Cardiac muscle cell (in vitro differentiated cells and primary cell): ENCODE measurements around the gene FBXL17. TPM values are rescaled to one million over a fixed set of nuclear protein-coding genes. Genes with fewer than 3 reads are reported as not detected.
A peak's percentile ranks its signal among the peaks of the same experiment; 100 is the strongest.

ENCODE experiments used
- DNase-seq, 2 donors: peaks; one replicate each; pipeline versions ENCODE4 v3.0.0 to v3.0.0-alpha.2; 2010 to 2017; ENCODE audit warnings: low read depth in 1 of 2, low spot score in 1 of 2
- H3K27ac ChIP-seq: fragments of 200-600 bp; sonication (generic); 2 replicates; pipeline ENCODE4 v1.5.1; 2016
- H3K27me3 ChIP-seq: fragments of 200-600 bp; sonication (generic); 2 replicates; pipeline ENCODE4 v1.6.0; 2016; ENCODE audit warnings: control low read depth
- H3K36me3 ChIP-seq: fragments of 200-600 bp; sonication (generic); 2 replicates; pipeline ENCODE4 v1.5.1; 2016; ENCODE audit warnings: control low read depth
- H3K4me1 ChIP-seq: fragments of 200-600 bp; sonication (generic); 2 replicates; pipeline ENCODE4 v1.8.1; 2017; ENCODE audit warnings: low read depth, mild to moderate bottlenecking, mixed run types
- H3K4me3 ChIP-seq: fragments of 200-600 bp; sonication (generic); 2 replicates; pipeline ENCODE4 v1.5.1; 2016; ENCODE audit warnings: mild to moderate bottlenecking
- H3K9me3 ChIP-seq: fragments of 200-600 bp; sonication (generic); 2 replicates; pipeline ENCODE4 v1.5.1; 2017; ENCODE audit warnings: low read depth, mild to moderate bottlenecking, control low read depth
- polyA plus RNA-seq: library from polyadenylated mRNA; unstranded; fragments of >200 nt; fragmentation: Nextera tagmentation; extraction: Ambion mirVana; gene quantifications from 2 replicates; pipeline ENCODE4 v1.2.1, GENCODE V29; 2016
- total RNA-seq: library from RNA; depleted of rRNA; stranded (reverse); fragments of >200 nt; gene quantifications from 2 replicates; pipeline ENCODE4 v1.2.3, GENCODE V29; 2016
- TF ChIP-seq, protein P1 (sequence below): IDR thresholded peaks from 2 replicates; pipeline ENCODE4 v1.5.1; 2012; ENCODE audit warnings: low read depth, mild to moderate bottlenecking, low read length

The FBXL17 gene
- total and polyA plus RNA-seq, 2 experiments from 2014 or later: 18.3 to 22.9 TPM

DNA sequence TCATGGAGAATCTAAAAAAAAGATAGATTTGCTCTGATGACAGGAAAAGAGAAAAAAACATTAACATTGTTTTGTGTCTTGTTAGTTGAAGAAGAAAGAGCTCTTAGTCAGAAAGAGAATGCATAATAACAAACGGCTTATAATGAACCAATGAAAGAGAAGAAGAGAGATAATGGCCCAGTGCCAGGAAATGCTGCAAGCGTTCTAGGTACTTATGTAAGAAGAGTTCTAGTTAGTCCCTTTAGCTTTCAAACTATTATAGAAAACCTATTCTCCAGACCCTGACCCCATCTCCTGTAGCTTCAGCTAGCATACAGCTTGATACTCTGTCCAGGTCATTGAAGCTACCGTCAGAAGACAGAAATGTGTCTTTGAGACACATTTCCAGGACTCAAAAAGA is 70.2 kb downstream of the FBXL17 start:
- Histone ChIP-seq H3K4me1 (no peaks in the 10 kb centered on the region), H3K27ac (no peak overlapping the region), H3K9me3 (no peaks in the 10 kb centered on the region), H3K4me3 (no peak overlapping the region), H3K36me3 (no peaks in the 10 kb centered on the region), H3K27me3 (no peaks in the 10 kb centered on the region)
- no peak for DNase-seq
- TF ChIP-seq, protein P1, sequence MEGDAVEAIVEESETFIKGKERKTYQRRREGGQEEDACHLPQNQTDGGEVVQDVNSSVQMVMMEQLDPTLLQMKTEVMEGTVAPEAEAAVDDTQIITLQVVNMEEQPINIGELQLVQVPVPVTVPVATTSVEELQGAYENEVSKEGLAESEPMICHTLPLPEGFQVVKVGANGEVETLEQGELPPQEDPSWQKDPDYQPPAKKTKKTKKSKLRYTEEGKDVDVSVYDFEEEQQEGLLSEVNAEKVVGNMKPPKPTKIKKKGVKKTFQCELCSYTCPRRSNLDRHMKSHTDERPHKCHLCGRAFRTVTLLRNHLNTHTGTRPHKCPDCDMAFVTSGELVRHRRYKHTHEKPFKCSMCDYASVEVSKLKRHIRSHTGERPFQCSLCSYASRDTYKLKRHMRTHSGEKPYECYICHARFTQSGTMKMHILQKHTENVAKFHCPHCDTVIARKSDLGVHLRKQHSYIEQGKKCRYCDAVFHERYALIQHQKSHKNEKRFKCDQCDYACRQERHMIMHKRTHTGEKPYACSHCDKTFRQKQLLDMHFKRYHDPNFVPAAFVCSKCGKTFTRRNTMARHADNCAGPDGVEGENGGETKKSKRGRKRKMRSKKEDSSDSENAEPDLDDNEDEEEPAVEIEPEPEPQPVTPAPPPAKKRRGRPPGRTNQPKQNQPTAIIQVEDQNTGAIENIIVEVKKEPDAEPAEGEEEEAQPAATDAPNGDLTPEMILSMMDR: no peak

DNA sequence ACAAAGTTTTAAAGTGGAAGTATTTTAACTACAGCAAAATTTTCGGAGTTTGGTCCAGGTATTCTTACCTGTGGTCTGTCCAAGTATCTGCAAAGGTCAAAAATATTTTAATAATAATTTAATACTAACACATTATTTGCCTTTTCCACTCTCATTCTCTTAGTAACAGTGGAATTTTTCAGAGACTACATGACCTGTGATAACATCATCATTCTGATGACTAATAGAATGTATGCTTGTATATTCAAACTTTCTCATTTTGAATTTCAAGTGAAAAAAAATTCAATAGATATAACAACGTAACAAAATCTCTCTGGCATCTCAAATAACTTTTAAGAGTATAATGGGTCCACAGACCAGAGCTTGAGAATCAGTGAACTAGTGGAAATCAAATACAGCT is 78.3 kb downstream of the FBXL17 start:
- Histone ChIP-seq H3K27me3 (no peaks in the 10 kb centered on the region), H3K9me3 (no peaks in the 10 kb centered on the region), H3K4me1 (no peaks in the 10 kb centered on the region), H3K36me3 (no peaks in the 10 kb centered on the region), H3K27ac (no peak overlapping the region), H3K4me3 (no peak overlapping the region)
- TF ChIP-seq, protein P1: no peak
- DNase-seq: no peak

DNA sequence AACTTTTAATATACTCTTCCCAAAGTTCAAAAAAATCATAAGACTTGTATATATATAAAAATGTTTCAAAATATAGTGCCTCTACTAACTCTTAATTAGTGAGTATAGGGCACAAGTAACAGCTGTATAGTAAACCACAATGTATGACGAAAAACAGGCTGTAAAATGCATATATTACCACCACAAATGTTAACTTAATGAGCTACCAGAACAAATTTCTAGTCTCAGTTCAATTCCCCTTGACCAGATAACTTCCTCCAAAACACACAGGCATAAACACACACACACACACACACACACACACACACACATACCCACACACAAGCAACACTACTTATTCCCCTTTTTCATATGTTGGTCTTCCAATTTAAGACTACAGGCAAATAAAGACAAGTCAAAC is 78.8 kb downstream of the FBXL17 start:
- Histone ChIP-seq H3K4me3 (no peak overlapping the region), H3K4me1 (no peaks in the 10 kb centered on the region), H3K27me3 (no peaks in the 10 kb centered on the region), H3K27ac (no peak overlapping the region), H3K9me3 (no peaks in the 10 kb centered on the region), H3K36me3 (no peaks in the 10 kb centered on the region)
- DNase-seq: no peak
- TF ChIP-seq, protein P1: no peak

DNA sequence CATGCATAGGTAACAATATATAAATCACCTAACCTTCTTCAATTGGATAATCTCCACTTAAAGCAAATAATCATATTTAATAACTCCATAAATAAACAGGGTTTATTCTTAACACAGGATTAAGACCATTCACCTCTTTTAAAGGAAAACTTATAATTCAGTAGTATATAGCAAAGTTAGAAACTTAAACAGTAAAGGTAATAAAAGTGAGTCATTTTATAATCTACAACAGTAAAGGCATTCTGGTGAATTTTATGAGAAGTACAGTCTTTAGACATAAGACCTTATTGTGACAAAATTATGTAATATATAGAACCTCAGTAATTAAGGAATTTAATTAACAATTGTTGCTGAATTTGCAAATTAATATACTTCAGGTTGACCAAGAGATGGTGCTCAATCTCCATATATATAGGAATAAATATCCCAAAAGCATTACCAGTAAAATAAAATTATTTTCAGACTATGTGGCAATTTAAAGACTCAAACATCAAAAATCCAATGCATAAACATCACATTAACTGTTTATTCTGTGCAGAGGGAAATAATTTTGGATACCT is 84.8 kb downstream of the FBXL17 start:
- H3K27me3 ChIP-seq: no peaks in the 10 kb centered on the region
- no peak overlapping the region for H3K27ac ChIP-seq
- H3K4me1 ChIP-seq: peaks cover 4% of the 10 kb centered on the region
- H3K4me3 ChIP-seq: no peak overlapping the region
- TF ChIP-seq, protein P1: no peak
- DNase-seq: no peak
- H3K36me3 ChIP-seq: no peaks in the 10 kb centered on the region
- no peaks in the 10 kb centered on the region for H3K9me3 ChIP-seq

DNA sequence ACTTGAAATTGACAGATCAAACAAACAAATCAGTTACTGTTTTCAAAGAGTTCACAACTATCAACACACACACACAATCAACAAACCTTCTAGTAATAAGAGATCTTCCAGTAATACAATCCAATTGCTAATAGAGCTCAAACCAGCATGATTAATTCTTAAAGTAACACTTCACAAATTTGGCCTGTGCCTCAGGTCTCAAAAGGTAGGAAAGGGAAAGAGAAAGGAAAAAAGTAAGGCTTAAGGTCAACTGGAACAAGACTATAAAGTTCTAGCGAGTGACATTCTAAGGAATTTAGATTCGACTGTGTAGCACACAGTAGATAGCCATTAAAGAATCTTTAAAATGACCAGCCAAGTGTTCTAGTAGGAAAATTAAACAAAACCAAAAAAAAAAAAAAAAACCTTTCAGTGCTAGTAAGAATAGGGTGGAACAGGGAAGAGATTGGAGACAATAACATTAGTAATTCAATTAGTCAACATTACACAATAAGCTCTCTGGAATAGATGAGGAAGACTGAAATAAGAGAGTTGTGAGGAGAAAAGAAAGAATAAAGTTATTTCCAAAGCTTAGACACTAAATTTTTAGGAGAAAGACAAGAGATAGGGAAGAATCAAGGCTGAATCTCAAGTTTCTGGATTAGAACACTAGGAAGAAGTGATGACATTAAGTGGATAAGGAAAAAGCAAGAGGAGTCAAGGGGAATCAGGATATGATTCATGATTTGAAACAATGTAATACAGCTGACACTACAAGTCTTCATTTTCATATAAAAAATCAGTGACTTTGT is 86.1 kb downstream of the FBXL17 start:
- no peaks in the 10 kb centered on the region for H3K9me3 ChIP-seq
- H3K27me3 ChIP-seq: no peaks in the 10 kb centered on the region
- DNase-seq: peak in 1 of 2 donors; percentile 53
- no peaks in the 10 kb centered on the region for H3K36me3 ChIP-seq
- H3K4me3 ChIP-seq: no peak overlapping the region
- TF ChIP-seq, protein P1: no peak
- no peak overlapping the region for H3K27ac ChIP-seq
- peaks cover 4% of the 10 kb centered on the region for H3K4me1 ChIP-seq
